Hindlimb muscle (tissue), 1 donor: Measurements from ENCODE around the gene PKIG. TPM values are rescaled to one million over a fixed set of nuclear protein-coding genes. Genes with fewer than 3 reads are reported as not detected.
"Not testable (repeated sequence)": the region's sequence is repeated elsewhere in the genome, so short reads cannot be mapped to it uniquely, and the experiment has no call there.

ENCODE experiments used
- DNase-seq: peaks from one replicate; pipeline ENCODE4 v3.0.0-alpha.2; 2013
- polyA plus RNA-seq: library from polyadenylated mRNA; unstranded; fragments of 120-200 nt; gene quantifications from one replicate; pipeline ENCODE4 v1.2.1, GENCODE V29; 2013; ENCODE audit not compliant: insufficient read length

Gene PKIG
- 57.2 TPM for polyA plus RNA-seq

DNA sequence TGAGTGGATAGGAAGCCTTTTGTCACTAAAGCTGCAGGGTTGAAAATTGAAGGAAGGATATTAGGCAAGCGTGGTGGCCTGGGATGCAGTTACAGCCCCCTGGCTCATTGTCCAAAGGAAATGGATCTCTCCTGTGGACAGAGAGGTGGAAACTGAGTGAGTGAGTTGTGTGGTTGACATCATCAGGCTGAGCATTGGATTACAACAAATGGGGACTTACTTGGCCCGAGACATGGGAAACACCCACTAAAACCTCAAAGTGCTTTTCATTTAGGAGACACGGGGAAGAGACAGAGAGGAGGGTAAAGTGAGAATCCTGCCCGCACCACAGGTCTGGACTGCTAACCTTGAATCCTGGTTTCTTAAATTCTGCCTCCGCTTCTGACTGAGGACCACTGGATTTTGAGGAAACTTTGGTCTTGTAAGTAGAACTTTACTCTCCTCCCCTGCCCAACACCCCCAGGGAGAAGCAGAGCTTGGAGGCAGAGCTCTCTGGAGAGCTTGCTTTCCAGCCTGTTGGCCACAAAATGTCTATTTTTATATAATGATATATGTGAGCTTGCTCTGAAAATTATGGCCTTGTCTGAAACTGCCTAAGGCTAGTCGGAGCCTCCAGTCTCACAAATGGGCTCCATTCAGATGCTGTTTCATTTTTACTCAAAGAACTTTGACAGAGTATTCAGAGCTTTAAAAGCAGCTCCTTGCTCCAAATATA lies at the start of gene PKIG:
Gene PKIG, plus strand, starts transcription at position 269 of the 715 bp plus-strand sequence. CDS start 31,978 bp downstream, outside the sequence.
- DNase-seq = peak; percentile 78

DNA sequence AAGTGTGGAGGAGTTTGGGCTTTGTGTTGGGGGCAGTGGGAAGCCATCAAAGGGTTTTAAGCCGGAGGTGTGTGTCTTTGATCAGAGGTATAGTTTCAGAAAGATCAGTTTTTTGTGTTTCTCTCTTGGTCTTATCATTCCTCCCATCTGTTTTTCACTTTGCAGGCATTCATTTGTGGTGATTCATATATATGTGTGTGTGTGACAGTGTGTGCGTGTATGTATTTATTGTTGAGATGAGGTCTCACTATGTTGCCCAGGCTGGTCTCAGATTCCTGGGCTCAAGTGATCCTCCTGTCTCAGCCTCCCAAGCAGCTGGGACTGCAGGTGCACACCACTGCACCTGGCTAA lies 49.4 kb upstream of the PKIG start:
- no peak for DNase-seq

DNA sequence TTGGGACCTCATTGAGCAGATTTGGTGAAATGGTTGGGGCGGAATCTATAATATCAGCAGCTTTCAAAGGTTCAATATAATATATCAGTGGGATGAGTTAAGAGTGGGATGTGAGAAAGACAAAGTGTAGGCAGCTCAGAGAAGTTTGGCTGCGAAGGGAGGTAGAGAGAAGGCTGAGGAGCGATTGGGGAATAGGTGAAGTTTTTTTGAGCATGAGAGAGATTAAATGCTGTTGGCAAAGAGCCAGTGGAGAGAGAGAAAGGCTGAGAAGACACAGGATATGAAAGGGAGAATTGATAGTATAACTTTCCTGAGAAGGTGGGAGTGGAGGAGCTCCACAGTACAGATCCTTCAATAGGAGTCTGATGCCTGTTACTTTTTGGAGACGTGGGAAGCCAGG lies 48.5 kb upstream of the PKIG start:
- no peak for DNase-seq

GRCh38 chr20:44536175-44536574 lies 46.2 kb upstream of the PKIG start:
- no peak for DNase-seq

DNA sequence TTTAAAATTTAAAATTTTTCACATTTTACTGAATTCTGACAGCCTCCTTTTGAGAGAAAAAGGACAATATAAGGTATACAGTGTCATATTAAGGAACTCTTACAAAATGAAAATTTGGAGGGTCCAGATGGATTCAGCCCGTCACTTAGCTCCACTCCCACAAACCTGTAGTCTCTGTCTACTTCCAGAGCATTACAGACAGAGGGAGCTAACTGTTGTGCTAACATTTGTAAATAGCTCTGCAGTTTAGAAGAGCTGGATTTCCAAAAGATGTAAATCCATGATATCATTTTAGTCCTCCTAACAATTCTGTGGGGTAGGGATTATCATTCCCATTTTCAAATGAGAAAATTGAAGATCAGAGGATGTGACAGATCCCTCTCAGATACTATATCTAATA lies 44.4 kb upstream of the PKIG start:
- DNase-seq = no peak

DNA sequence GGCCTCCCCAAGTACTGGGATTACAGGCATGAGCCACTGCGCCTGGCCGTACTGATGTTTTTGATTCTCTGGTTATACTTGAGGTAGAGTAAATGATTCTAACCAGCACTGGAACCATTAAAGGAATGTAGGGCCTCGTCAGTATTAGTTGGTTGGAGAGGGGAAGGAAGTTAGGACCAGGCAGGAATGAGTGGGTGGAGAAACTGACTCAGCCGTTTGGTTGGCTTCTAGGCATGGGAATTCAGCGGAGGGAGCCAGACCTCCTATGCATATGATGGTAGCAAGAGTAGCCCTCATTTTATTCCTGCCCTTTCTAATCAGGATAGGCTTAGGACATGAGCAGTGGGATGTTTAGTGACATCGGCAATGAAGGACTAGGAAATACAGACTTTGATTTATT lies 41.5 kb upstream of the PKIG start:
- DNase-seq = no peak

DNA sequence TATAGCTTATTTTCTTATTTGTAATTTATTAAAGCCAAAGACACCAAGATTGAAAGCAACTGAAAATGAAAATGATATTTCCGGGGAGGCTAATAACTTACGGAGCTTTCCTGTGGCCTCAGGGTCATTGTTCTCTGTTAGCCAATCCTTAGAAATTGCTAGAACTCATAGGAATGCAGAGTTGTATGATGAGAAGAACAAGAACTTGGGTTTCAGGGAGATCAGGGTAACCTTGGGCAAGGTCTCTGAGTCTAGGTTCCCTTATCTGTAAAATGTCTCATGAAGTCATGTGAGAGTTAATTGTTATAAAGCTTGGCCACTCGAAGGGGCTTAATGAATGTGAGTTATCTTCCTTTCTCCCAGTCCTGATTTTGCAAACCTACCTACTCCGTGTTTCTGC lies 40.4 kb upstream of the PKIG start:
- no peak for DNase-seq

DNA sequence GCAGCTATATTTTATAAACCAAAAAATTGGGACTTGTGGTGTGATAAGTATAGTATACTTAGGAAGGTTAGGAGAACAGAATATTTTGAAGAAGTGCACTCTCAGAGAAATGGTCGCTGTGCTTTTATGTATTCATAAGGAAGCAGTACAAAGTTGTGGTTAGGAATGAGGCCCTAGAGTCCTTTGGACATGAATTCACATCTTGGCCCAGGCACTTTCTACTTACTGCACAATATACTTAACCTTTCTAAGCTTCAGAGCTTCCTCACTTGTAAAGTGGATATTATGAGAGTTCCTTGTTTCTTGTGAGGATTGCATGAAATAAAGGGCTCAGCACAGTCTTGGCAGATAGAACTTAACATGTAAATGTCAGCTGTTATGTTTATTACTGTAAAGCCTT lies 39.5 kb upstream of the PKIG start:
- DNase-seq = no peak

GRCh38 chr20:44543358-44543757 lies 39.0 kb upstream of the PKIG start:
- no peak for DNase-seq

- DNase-seq = no peak
These were observed 38.1 kb upstream of the PKIG start for GRCh38 chr20:44544263-44544662.

DNA sequence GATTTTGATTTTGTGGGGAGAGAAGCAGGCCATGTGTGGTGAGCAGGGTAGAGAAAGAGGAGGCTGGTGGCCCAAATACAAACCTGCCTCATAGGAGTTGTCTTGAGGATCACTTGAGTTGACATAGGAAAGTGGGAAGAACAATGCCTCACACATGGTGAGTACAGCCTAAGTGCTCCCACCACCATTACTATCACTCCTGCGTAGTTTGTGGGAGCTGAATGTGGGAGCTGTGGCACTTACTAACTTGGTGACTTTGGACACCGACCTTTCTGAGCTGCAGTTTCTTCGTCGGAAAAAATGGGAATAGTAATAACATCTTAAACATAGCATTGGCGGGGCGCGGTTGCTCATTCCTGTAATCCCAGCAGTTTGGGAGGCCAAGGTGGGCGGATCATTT lies 35.0 kb upstream of the PKIG start:
- no peak for DNase-seq

GRCh38 chr20:44549123-44549522 lies 33.3 kb upstream of the PKIG start:
- DNase-seq = no peak

DNA sequence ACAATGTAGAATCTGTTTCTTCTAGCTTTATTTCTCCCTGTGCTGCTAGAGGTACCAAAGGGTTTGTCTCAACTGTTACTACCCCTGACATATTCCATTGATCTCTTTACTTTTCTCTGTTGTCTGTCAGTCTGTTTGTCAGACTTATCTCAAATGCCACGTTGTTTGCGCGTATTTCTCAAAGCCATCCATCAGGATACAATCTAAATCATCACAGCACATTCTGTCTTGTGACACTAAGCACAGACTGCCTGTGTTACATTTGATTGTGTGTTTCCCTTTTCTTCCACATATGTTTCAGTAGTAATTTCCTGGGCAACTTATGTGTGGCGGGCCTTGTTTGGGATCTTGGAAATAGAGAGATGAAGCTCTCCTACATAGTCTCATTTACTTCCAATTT lies 30.3 kb upstream of the PKIG start:
- DNase-seq = no peak

DNA sequence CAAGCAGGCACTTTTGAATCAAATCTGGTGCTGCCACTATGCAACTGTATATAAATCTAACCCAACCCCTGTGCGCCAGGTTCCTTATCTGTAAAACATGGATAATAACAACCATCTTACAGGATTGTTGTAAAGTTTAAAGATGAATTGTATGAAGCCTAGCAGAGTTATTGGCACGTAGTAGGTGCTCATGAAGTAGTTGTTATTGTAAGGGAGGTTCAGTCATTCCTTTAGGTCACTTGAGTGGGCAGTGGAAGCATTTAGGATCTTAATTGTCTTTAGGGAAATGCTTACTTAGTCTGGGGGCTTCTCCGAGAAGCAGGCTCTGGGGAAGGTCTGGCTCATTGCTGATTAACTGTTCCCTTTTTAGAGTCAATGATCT lies 29.8 kb upstream of the PKIG start:
- no peak for DNase-seq

- no peak for DNase-seq
These were observed 29.1 kb upstream of the PKIG start for GRCh38 chr20:44552950-44553908.

DNA sequence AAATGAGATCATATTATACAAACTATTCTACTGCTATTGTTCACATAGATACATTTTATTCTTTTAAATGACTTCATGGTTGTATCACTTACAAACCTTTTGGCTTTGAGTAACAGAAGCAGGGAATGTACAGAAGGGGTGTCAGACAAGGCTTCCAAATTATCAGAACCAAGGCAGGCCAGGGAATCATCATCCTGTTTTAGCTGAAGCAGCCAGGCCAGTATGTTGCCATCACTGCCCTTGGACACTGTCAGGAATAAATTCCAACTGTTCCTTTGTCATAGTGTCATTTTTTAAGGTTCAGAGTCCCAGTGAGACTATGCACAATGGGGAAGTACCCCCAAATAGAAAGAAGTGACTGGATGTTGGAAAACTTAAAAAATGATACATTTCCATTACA lies 23.1 kb upstream of the PKIG start:
- DNase-seq = no peak

DNA sequence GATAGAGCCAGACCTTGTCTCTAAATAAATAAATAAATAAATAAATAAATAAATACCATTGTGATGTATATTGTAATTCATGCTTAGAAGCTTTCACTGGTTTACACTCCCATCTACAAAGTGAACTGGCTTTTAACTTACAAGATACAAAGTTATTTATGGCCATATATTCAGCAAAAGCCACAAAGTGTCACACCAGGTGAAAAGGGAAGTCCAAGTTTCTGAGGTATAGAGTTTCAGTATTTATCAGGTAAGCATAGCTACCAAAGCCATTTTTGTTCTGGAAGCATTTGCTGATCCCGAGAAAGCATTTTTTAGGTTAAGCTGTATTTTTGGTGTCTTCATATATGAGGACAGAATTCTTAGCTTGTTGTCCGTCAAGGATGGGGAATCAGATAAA lies 22.1 kb upstream of the PKIG start:
- DNase-seq = no peak

- DNase-seq = not testable (repeated sequence)
These were observed 21.6 kb upstream of the PKIG start for GRCh38 chr20:44560818-44561217.

DNA sequence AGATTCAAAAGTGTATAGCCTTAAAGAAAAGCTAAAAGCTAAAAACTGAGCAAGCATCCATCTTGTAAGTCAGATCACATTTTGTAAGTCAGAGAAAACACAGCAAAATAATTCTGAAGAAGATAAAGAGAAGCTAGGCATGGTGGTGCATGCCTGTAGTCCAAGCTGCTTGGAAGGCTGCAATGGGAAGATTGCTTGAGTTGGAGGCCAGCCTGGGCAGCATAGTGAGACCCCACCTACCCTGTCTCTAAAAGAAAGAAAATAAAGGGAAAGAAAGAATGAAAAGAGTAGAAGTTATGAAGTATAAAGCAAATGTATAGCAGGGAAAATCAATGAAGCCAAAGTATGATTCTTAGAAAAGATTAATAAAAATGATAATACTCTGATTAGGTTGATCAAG lies 20.5 kb upstream of the PKIG start:
- no peak for DNase-seq

DNA sequence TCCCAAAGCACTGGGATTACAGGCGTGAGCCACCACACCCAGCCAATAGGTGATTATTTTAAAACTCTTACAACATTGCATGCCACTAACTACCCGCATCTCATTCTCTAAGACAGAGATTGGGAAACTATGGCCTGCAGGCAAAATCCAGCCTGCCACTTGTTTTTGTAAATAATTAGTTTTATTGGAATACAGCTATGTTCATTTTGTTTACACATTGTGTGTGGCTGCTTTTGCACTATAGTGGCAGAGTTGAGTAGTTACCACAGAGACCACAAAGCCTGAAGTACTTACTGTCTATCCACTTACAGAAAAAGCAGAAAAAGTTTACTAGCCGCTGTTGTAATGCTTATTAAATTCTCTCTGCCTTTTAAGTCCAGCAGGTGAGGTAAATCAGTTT lies 16.4 kb upstream of the PKIG start:
- no peak for DNase-seq

- no peak for DNase-seq
These were observed 15.6 kb upstream of the PKIG start for GRCh38 chr20:44566811-44567210.

DNA sequence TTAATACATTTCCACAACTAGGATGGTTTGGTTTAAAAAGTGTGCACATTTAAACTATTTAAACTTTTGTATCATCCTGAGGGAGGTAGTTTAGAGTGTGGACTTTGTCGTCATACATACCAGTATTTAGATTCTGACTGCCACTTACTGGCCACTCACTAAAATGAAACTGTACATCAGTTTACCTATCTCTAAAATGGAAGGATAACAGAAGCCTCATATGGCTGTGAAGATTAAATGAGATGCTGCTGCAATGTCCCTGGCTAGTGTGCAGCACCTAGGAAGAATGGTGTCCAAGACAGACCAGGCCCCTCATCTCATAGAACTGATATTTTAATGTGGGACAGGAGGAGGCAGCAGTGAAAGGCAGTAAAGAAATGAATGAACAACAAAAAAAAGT lies 12.0 kb upstream of the PKIG start:
- DNase-seq = no peak

- no peak for DNase-seq
These were observed 10.9 kb upstream of the PKIG start for GRCh38 chr20:44571362-44571988.
